C4-2B (cell line): Measurements from ENCODE around the gene DLG2.
A peak's percentile ranks its signal among the peaks of the same experiment; 100 is the strongest.

Experiments used
- H3K27ac ChIP-seq: fragments of 450-650 bp; 2 replicates; pipeline ENCODE4 v1.5.1; 2017
- ZFX ChIP-seq: fragments of 450-650 bp; IDR thresholded peaks from 2 replicates; pipeline ENCODE4 v1.6.1; 2017
- TF ChIP-seq, protein P1 (sequence below): fragments of 450-650 bp; conservative IDR thresholded peaks from 2 replicates; pipeline ENCODE4 v1.5.1; 2017; ENCODE audit warnings: mild to moderate bottlenecking

DLG2 gene

DNA sequence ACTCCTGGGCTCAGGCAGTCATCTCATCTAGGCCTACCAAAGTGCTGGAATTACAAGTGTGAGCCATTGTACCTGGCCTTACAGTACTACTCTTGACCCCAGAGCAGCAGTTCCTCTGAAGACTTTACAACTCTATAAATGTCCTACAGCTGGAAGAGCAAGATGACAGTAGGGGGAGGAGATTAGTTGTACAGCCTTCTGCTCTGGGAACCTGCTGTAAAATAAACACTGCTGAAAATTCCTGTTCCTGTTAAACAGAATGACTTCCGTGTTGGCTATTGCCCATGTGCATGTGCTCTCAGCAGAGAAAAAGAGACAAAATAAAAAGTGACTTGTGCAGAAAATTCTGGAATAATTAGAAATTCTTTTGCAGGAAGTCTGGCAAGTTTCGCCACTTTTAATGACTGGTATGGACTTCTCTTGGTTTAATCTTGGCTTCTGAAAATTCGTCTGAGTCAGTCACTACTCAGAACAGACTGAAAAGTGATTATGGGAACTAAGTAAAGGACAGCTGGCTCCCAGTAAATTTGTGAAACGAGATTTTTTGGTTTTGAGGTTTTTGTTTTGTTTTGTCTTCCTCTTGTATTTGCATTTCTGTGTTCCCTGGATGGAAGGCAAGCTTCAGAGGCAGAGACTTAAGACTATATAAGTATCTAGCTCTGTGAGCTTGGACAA lies 955.7 kb downstream of the DLG2 start:
- TF ChIP-seq, protein P1, sequence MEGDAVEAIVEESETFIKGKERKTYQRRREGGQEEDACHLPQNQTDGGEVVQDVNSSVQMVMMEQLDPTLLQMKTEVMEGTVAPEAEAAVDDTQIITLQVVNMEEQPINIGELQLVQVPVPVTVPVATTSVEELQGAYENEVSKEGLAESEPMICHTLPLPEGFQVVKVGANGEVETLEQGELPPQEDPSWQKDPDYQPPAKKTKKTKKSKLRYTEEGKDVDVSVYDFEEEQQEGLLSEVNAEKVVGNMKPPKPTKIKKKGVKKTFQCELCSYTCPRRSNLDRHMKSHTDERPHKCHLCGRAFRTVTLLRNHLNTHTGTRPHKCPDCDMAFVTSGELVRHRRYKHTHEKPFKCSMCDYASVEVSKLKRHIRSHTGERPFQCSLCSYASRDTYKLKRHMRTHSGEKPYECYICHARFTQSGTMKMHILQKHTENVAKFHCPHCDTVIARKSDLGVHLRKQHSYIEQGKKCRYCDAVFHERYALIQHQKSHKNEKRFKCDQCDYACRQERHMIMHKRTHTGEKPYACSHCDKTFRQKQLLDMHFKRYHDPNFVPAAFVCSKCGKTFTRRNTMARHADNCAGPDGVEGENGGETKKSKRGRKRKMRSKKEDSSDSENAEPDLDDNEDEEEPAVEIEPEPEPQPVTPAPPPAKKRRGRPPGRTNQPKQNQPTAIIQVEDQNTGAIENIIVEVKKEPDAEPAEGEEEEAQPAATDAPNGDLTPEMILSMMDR = no peak; the same call in 1 of the 2 replicates
- TF ChIP-seq ZFX = no peak
- peak overlapping the region; percentile 71; the same call in 1 of the 2 replicates for H3K27ac ChIP-seq

DNA sequence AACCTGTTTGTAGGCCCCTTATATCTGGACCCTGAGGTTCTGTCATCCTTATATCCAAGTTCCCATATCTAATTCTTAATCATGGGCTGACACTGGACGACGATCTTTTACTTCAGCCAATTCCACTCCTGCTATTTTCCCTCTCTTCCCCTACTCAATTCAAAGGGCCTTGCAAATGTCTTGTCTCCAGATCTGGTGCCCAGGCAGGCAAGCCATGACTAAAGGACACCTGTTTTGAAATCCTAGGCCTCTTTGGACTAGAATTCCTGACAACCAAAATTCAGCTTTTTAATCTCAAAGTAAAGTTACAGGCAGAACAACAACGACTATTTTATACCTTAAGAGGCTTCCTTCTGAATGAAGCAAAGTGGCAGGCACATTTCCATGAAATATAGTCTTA lies 963.4 kb downstream of the DLG2 start:
- no peak overlapping the region for H3K27ac ChIP-seq
- TF ChIP-seq ZFX = no peak
- TF ChIP-seq, protein P1 = no peak

DNA sequence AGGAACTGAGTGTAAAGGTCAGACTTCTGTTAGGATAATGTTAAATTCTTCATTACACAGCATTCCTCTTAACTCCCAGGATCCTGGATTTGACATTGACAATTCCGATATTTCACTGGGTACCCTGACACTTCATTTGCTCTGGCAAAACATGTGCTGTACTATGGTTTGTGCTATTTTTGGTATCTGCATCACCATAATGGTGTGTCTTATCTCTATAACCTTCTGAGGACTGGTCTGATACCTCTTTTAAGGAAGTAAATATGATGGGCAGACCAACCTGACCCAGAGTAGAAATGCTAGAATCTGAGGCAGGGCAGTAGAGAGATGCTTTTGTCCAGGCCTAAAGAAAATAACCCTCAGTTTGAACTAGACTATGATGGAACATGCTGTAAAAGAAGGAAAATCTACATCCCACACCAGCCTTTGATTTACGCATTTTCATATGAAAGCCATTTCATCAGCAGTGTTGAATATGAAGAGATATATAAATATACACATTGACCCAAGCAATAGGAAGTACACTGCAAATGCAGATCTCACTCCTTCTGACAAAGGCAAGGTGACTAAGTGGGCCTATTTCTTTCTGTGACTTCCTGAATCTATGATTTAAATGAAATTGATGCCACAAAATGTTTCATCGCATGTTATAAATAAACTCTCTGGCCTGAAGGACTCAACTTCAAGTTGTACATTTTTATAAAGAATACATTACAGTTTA lies 966.7 kb downstream of the DLG2 start:
- no peak overlapping the region for H3K27ac ChIP-seq
- TF ChIP-seq, protein P1 = no peak
- TF ChIP-seq ZFX = no peak

DNA sequence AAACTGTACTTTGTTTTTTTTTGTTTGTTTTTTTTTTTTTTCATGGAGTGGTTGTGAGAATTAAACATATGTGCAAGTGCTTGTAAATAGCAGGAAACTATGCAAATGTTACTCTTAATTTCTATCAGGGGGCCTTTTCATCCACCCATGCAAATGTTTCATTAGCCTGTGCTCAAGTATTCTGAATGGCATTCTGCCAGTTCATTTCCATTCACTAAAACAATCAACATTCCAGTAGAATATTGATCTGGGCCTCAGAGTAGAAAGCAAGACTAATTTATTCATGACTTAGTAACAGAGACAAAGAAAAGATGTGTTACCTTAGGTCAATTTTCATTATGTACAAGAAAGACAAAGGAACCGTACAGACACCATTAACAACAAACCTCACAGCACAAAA lies 971.4 kb downstream of the DLG2 start:
- H3K27ac ChIP-seq = no peak overlapping the region
- TF ChIP-seq, protein P1 = no peak
- no peak for TF ChIP-seq ZFX

DNA sequence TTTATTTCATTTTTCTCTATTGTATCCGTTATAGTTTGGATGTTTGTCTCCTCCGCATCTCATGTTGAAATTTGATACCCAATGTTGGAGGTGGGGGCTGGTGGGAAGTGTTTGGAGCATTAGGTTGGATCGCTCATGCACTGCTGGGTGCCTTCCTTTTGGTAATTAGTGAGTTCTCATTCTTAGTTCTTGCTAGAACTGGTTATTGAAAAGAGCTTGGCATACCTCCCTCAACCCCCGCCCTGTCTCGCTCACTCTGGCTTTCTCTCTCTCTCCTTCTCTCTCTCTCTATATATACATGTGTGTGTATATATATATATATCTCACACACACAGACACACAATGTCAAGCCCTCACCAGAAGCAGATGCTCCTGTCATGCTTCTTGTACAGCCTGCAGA lies 978.7 kb downstream of the DLG2 start:
- no peak overlapping the region for H3K27ac ChIP-seq
- TF ChIP-seq ZFX = no peak
- TF ChIP-seq, protein P1 = no peak

DNA sequence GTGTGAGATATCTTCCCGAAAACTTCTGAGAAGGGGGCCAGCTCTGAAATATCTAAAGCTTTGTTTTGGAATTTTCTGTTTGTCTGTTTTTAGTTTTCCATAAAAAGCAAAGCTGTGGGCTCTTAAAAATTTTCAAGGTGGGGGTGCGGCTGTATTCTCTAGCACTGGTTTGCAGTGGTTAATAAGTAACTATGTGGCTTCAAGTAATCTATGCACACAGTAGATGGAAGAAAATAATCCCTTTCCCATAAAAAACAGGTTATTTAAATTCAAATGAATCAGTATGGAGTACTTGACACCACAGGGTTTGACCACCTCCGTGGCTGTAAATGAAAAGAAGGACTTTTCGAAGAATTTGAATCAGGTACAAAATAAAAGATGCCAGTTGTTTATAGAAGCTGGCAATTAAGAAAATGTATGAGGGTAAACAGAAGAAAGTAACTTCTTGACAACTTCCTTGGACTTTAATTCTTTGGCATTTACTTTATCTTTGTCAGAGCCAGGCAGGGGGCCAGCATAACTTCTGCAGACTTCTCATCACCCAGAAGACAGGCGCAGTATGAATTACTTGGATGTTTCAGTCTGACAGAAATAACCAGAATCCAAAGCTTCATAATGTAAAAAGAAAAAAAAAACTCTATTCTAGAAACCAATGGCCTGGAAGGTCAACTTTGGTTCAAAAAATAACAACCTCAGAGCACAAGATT lies 981.0 kb downstream of the DLG2 start:
- TF ChIP-seq ZFX = no peak
- TF ChIP-seq, protein P1 = no peak

DNA sequence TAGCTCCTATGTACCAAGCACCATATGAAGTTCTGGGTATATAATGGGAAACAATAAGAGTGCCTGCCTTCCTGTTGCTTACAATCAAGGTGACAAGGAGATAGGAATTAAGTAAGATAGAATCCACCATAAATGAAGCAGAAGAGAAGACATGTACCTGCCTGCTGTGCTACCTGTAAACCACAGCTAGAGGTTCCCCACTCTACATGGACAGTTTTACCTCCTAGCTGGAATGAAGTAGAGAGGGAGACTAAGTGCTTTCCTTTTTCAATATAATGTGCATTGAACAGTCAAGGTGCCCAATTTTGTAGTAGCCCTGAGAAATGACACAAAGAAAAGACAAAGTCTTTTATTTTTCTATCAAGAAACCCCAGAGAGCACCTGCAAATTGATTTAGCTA lies 984.6 kb downstream of the DLG2 start:
- no peak overlapping the region for H3K27ac ChIP-seq
- no peak for TF ChIP-seq ZFX
- TF ChIP-seq, protein P1 = peak; percentile 19

More for the DNA sequence above, 981.0 kb downstream of the DLG2 start:
- no peak overlapping the region for H3K27ac ChIP-seq
